HL-60 (cell line): ENCODE data around the gene CAPN13.

Experiments
- DNase-seq, 2 experiments: peaks; one replicate each; pipeline ENCODE4 v3.0.0-alpha.2; 2010 to 2020; ENCODE audit warnings: low read depth in 1 of 2, low spot score in 1 of 2
- H3K27ac ChIP-seq: fragments of 250-450 bp; sonication (Bioruptor Pico); replicated peaks from 2 replicates; pipeline ENCODE4 v1.5.1; 2020; ENCODE audit warnings: mild to moderate bottlenecking, moderate library complexity
- H3K27me3 ChIP-seq: fragments of 250-450 bp; sonication (Bioruptor Pico); 2 replicates; pipeline ENCODE4 v1.5.1; 2021; ENCODE audit warnings: mild to moderate bottlenecking, moderate library complexity; ENCODE audit not compliant: insufficient read depth, poor library complexity, severe bottlenecking
- H3K4me3 ChIP-seq: replicated peaks from 2 replicates; pipeline ENCODE4 v1.5.1; 2011; ENCODE audit warnings: mild to moderate bottlenecking, control low read depth, low read length; ENCODE audit not compliant: insufficient read depth
- GABPA ChIP-seq: IDR thresholded peaks from 2 replicates; pipeline ENCODE4 v1.6.1; 2012; ENCODE audit warnings: low read depth
- POLR2AphosphoS5 ChIP-seq: IDR thresholded peaks from 2 replicates; pipeline ENCODE4 v1.6.1; 2012; ENCODE audit warnings: low read depth
- REST ChIP-seq: IDR thresholded peaks from 2 replicates; pipeline ENCODE4 v1.6.1; 2012; ENCODE audit warnings: low read depth; ENCODE audit not compliant: insufficient replicate concordance
- SPI1 ChIP-seq: IDR thresholded peaks from 2 replicates; pipeline ENCODE4 v1.6.1; 2012; ENCODE audit warnings: low read depth, mild to moderate bottlenecking, borderline replicate concordance
- TF ChIP-seq, protein P1 (sequence below): IDR thresholded peaks from one replicate; pipeline ENCODE4 v1.5.1; 2011; ENCODE audit warnings: low read length, control low read depth, inconsistent platforms; ENCODE audit not compliant: insufficient read depth

The CAPN13 gene

DNA sequence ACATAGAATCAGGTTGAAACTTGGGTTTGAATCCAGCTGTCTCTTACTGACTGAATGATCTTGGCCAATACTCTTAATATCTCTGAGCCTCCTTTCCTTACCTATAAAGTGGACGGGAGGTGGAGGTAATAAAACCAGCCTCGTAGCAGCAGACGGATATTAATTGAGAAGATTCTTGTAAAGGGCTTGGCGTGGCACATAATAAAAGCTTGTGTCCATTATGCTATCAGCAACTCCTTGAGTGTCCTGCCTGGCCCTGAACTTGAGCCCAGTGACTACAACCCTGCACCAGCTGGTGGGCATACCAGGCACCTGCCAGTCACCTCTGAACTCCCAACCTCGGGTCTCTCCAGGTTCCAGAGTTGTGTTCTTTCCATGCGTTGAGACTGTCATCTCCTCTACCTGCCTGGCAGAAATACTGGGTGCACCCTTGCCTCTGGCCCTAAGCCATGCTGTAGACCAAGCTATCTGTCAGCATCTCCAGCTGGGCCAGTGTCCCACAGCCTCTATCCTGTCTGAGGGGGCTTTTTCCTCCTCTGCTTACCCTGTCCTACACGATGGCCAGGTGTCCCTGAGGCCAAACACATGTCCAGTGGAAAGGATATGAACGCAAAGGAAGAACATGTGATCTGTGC is 9.7 kb downstream of the CAPN13 start:
- H3K27ac ChIP-seq = no peak overlapping the region
- DNase-seq = no peak
- H3K4me3 ChIP-seq = no peak overlapping the region
- no peak for TF ChIP-seq REST
- TF ChIP-seq POLR2AphosphoS5 = no peak
- TF ChIP-seq GABPA = no peak
- TF ChIP-seq, protein P1, sequence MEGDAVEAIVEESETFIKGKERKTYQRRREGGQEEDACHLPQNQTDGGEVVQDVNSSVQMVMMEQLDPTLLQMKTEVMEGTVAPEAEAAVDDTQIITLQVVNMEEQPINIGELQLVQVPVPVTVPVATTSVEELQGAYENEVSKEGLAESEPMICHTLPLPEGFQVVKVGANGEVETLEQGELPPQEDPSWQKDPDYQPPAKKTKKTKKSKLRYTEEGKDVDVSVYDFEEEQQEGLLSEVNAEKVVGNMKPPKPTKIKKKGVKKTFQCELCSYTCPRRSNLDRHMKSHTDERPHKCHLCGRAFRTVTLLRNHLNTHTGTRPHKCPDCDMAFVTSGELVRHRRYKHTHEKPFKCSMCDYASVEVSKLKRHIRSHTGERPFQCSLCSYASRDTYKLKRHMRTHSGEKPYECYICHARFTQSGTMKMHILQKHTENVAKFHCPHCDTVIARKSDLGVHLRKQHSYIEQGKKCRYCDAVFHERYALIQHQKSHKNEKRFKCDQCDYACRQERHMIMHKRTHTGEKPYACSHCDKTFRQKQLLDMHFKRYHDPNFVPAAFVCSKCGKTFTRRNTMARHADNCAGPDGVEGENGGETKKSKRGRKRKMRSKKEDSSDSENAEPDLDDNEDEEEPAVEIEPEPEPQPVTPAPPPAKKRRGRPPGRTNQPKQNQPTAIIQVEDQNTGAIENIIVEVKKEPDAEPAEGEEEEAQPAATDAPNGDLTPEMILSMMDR = no peak
- TF ChIP-seq SPI1 = no peak
- peaks cover 2% of the 10 kb centered on the region for H3K27me3 ChIP-seq

GRCh38 chr2:30796699-30797098 is 10.5 kb downstream of the CAPN13 start:
- no peak for DNase-seq
- H3K27ac ChIP-seq = no peak overlapping the region
- TF ChIP-seq, protein P1 = no peak
- TF ChIP-seq GABPA (no peak), REST (no peak), POLR2AphosphoS5 (no peak), SPI1 (no peak)
- H3K4me3 ChIP-seq = no peak overlapping the region
- H3K27me3 ChIP-seq = peaks cover 2% of the 10 kb centered on the region

- DNase-seq = no peak
- H3K4me3 ChIP-seq = no peak overlapping the region
- no peak overlapping the region for H3K27ac ChIP-seq
- TF ChIP-seq SPI1 = no peak
- no peak for TF ChIP-seq POLR2AphosphoS5
- TF ChIP-seq, protein P1 = no peak
- TF ChIP-seq REST = no peak
- no peak for TF ChIP-seq GABPA
- H3K27me3 ChIP-seq = peaks cover 13% of the 10 kb centered on the region
These were observed 14.7 kb downstream of the CAPN13 start for GRCh38 chr2:30792521-30792920.
